Keratinocyte (primary cell): ENCODE results near the gene FGGY. TPM values are rescaled to one million over a fixed set of nuclear protein-coding genes. Genes with fewer than 3 reads are reported as not detected.

Experiments used
- DNase-seq: peaks from one replicate; pipeline ENCODE4 v3.0.0-alpha.2; 2011; ENCODE audit warnings: low read depth, missing footprints, low spot score
- FAIRE-seq: peaks from 2 replicates; lab custom pipeline; 2011; peaks lifted over from hg19 to GRCh38; lab: Jason Lieb, UNC
- H2AFZ ChIP-seq: 2 replicates; pipeline ENCODE4 v1.6.0; 2012; ENCODE audit warnings: low read length, control low read depth, inconsistent platforms; ENCODE audit not compliant: control insufficient read depth
- H3K27ac ChIP-seq: 2 replicates; pipeline ENCODE4 v1.5.1; 2011; ENCODE audit warnings: low read length; ENCODE audit not compliant: control insufficient read depth, insufficient read depth
- H3K27me3 ChIP-seq: 3 replicates; pipeline ENCODE4 v1.6.0; 2011; ENCODE audit warnings: low read length; ENCODE audit not compliant: control insufficient read depth, insufficient read depth; ENCODE audit errors: extremely low read depth
- H3K36me3 ChIP-seq, 2 experiments: 2 replicates in 1 of 2; 3 replicates in 1 of 2; pipeline ENCODE4 v1.5.1; 2011; ENCODE audit warnings: low read length in 2 of 2, mild to moderate bottlenecking in 1 of 2; ENCODE audit not compliant: control insufficient read depth in 2 of 2, insufficient read depth in 2 of 2; ENCODE audit errors: extremely low read depth in 1 of 2
- H3K4me1 ChIP-seq: 3 replicates; pipeline ENCODE4 v1.5.1; 2011; ENCODE audit warnings: low read length; ENCODE audit not compliant: control insufficient read depth, insufficient read depth; ENCODE audit errors: extremely low read depth
- H3K4me2 ChIP-seq: 3 replicates; pipeline ENCODE4 v1.6.0; 2011; ENCODE audit warnings: low read depth, low read length; ENCODE audit not compliant: control insufficient read depth, insufficient read depth; ENCODE audit errors: extremely low read depth
- H3K4me3 ChIP-seq, 3 experiments: fragments of 200-600 bp in 1 of 3; sonication (generic) in 1 of 3; 2 replicates in 2 of 3; 3 replicates in 1 of 3; pipeline ENCODE4 v1.5.1; 2011 to 2016; ENCODE audit warnings: low read length in 3 of 3, mild to moderate bottlenecking in 3 of 3, control low read depth in 2 of 3, inconsistent platforms in 1 of 3, low read depth in 1 of 3, mixed read lengths in 1 of 3, mixed run types in 1 of 3, moderate library complexity in 1 of 3; ENCODE audit not compliant: control insufficient read depth in 2 of 3, insufficient read depth in 2 of 3; ENCODE audit errors: extremely low read depth in 1 of 3
- H3K79me2 ChIP-seq: 2 replicates; pipeline ENCODE4 v1.6.0; 2012; ENCODE audit warnings: low read length; ENCODE audit not compliant: control insufficient read depth, insufficient read depth
- H3K9ac ChIP-seq: 3 replicates; pipeline ENCODE4 v1.6.0; 2011; ENCODE audit warnings: low read length; ENCODE audit not compliant: control insufficient read depth, insufficient read depth; ENCODE audit errors: extremely low read depth
- H3K9me1 ChIP-seq: 3 replicates; pipeline ENCODE4 v1.6.0; 2011; ENCODE audit warnings: low read length; ENCODE audit not compliant: control insufficient read depth, insufficient read depth; ENCODE audit errors: extremely low read depth
- H3K9me3 ChIP-seq: 2 replicates; pipeline ENCODE4 v1.5.1; 2012; ENCODE audit warnings: low read depth, low read length; ENCODE audit not compliant: control insufficient read depth
- H4K20me1 ChIP-seq: 3 replicates; pipeline ENCODE4 v1.6.0; 2011; ENCODE audit warnings: low read length; ENCODE audit not compliant: control insufficient read depth, insufficient read depth; ENCODE audit errors: extremely low read depth
- EZH2 ChIP-seq: IDR thresholded peaks from one replicate; pipeline ENCODE4 v1.6.1; 2012; ENCODE audit warnings: inconsistent platforms, mild to moderate bottlenecking, low read length, moderate library complexity
- dilution Hi-C: fragments of 300-500 bp; cut with MboI; formaldehyde crosslinking; loops from one replicate; pipeline ENCODE4 v1.7.0; 2020; ENCODE audit warnings: low sequenced_read_pairs; ENCODE audit not compliant: extremely low pct_ligation_motif_present
- polyA plus RNA-seq, 5 experiments: library from polyadenylated mRNA; depleted of rRNA in 3 of 5; stranded (reverse) in 3 of 5; stranded (forward) in 1 of 5; unstranded in 1 of 5; fragments of >200 nt; gene quantifications; 1 replicate in 1 of 5; 2 replicates in 3 of 5; 3 replicates in 1 of 5; pipeline versions ENCODE4 v1.2.1 to v1.2.3, GENCODE V29; 2011 to 2012; ENCODE audit warnings: missing spikeins in 2 of 5, low read depth in 1 of 5, low replicate concordance in 1 of 5
- TF ChIP-seq, protein P1 (sequence below), 3 experiments: IDR thresholded peaks in 1 of 3; conservative IDR thresholded peaks in 1 of 3; optimal IDR thresholded peaks in 1 of 3; 2 replicates in 2 of 3; 3 replicates in 1 of 3; pipeline versions ENCODE3 to v1.5.1; 2011; ENCODE audit warnings: low read length in 3 of 3, mild to moderate bottlenecking in 3 of 3, moderate library complexity in 2 of 3, control low read depth in 1 of 3, inconsistent platforms in 1 of 3; ENCODE audit not compliant: insufficient read depth in 2 of 3; ENCODE audit errors: extremely low read depth in 1 of 3

FGGY gene
- polyA plus RNA-seq, 1 donor (not counting 4 experiments of a cell fraction or from before 2014, with no cell fraction given), result 16.6 TPM

DNA sequence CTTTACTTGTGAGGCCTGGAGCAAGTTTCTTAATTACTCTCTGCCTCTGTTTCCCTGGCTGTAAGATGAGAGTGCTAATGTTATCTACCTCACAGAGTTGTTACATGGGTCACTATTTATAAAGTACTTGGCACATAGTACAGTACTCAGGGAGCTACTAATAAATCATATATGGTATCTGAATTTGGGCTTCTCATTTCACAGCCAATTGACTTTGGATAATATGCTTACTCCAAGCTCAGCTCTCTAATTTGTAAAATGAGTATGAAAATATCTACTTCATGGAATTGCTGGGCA, 409.4 kb downstream of the FGGY start:
- peaks cover 15% of the 10 kb centered on the region for H3K4me1 ChIP-seq
- no peak overlapping the region for H3K4me3 ChIP-seq
- H3K4me2 ChIP-seq, result no peak overlapping the region
- H3K36me3 ChIP-seq, result no peaks in the 10 kb centered on the region
- dilution Hi-C loops, result no loop called here
- no peaks in the 10 kb centered on the region for H3K27me3 ChIP-seq
- no peak overlapping the region for H3K9ac ChIP-seq
- H3K79me2 ChIP-seq, result no peaks in the 10 kb centered on the region
- no peaks in the 10 kb centered on the region for H3K9me3 ChIP-seq
- DNase-seq, result no peak
- no peaks in the 10 kb centered on the region for H4K20me1 ChIP-seq
- TF ChIP-seq, protein P1, sequence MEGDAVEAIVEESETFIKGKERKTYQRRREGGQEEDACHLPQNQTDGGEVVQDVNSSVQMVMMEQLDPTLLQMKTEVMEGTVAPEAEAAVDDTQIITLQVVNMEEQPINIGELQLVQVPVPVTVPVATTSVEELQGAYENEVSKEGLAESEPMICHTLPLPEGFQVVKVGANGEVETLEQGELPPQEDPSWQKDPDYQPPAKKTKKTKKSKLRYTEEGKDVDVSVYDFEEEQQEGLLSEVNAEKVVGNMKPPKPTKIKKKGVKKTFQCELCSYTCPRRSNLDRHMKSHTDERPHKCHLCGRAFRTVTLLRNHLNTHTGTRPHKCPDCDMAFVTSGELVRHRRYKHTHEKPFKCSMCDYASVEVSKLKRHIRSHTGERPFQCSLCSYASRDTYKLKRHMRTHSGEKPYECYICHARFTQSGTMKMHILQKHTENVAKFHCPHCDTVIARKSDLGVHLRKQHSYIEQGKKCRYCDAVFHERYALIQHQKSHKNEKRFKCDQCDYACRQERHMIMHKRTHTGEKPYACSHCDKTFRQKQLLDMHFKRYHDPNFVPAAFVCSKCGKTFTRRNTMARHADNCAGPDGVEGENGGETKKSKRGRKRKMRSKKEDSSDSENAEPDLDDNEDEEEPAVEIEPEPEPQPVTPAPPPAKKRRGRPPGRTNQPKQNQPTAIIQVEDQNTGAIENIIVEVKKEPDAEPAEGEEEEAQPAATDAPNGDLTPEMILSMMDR (optimal IDR thresholded peaks at IDR 0.05 in 1 of 3, IDR thresholded peaks at IDR 0.05 in 1 of 3, conservative IDR thresholded peaks at IDR 0.05 in 1 of 3; ENCODE audit: extremely low read depth in 1 of 3, insufficient read depth in 2 of 3, low read length in 3 of 3), result no peak
- TF ChIP-seq EZH2, result no peak
- H3K9me1 ChIP-seq, result no peaks in the 10 kb centered on the region
- no peak overlapping the region for H2AFZ ChIP-seq
- no peak for FAIRE-seq
- H3K27ac ChIP-seq, result no peak overlapping the region

DNA sequence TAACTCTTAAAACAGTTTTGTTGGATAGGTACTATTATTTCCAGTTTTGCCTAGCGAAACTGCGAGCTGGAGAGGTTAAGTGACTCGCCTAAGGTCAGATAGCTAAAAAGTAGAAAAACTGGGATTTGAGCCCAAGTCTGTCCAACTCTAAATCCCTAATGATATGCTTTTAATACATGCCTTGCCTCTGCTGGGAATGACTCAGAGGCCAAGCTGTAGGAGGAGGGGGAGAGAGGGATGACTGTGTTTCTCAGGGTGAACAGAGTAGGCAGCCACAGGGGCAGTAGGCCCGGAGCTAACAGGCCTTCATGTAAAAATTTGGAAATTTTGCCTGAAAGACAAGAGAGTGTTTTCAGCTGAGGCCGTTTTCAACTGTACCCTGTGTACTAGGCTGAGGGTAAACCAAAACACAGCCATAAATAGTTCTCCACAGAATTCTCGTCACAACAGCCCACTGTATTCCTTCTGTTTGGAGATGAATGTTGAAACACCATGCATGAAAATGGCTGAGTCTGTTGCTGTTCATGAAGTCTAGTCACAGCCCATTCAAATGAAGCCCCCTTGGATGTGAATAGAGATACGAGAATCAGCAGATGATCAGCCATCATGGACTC, 410.4 kb downstream of the FGGY start:
- Histone ChIP-seq H3K27ac (peak overlapping the region; percentile 6), H3K4me1 (peaks cover 15% of the 10 kb centered on the region)
- no peak for TF ChIP-seq EZH2
- TF ChIP-seq, protein P1 (optimal IDR thresholded peaks at IDR 0.05 in 1 of 3, IDR thresholded peaks at IDR 0.05 in 1 of 3, conservative IDR thresholded peaks at IDR 0.05 in 1 of 3; ENCODE audit: extremely low read depth in 1 of 3, insufficient read depth in 2 of 3, low read length in 3 of 3), result no peak

More for the DNA sequence above, 410.4 kb downstream of the FGGY start:
- H3K9ac ChIP-seq, result no peak overlapping the region
- H3K79me2 ChIP-seq, result no peaks in the 10 kb centered on the region
- peak overlapping the region; percentile 1 for H3K4me2 ChIP-seq
- H3K4me3 ChIP-seq, result no peak overlapping the region
- no peaks in the 10 kb centered on the region for H4K20me1 ChIP-seq
- no peaks in the 10 kb centered on the region for H3K27me3 ChIP-seq
- no peaks in the 10 kb centered on the region for H3K36me3 ChIP-seq
- no peaks in the 10 kb centered on the region for H3K9me3 ChIP-seq
- DNase-seq, result no peak
- FAIRE-seq, result peak; percentile 80
- no peak overlapping the region for H2AFZ ChIP-seq
- dilution Hi-C loops, result no loop called here
- no peaks in the 10 kb centered on the region for H3K9me1 ChIP-seq
